DOHH2 (cell line): ENCODE results near the gene NEK10.

Experiments
- EZH2phosphoT487 ChIP-seq: fragments of 200-600 bp; sonication (generic); IDR thresholded peaks from 2 replicates; pipeline ENCODE4 v1.6.1; 2017; ENCODE audit warnings: borderline replicate concordance, mild to moderate bottlenecking, antibody characterized with exemption, low read length, moderate library complexity, mixed read lengths
- TF ChIP-seq, protein P1 (sequence below): fragments of 200-600 bp; sonication (generic); IDR thresholded peaks from one replicate; pipeline ENCODE4 v1.5.1; 2014; ENCODE audit warnings: antibody characterized with exemption, mild to moderate bottlenecking, low read depth, low read length; ENCODE audit not compliant: poor library complexity, severe bottlenecking

DNA sequence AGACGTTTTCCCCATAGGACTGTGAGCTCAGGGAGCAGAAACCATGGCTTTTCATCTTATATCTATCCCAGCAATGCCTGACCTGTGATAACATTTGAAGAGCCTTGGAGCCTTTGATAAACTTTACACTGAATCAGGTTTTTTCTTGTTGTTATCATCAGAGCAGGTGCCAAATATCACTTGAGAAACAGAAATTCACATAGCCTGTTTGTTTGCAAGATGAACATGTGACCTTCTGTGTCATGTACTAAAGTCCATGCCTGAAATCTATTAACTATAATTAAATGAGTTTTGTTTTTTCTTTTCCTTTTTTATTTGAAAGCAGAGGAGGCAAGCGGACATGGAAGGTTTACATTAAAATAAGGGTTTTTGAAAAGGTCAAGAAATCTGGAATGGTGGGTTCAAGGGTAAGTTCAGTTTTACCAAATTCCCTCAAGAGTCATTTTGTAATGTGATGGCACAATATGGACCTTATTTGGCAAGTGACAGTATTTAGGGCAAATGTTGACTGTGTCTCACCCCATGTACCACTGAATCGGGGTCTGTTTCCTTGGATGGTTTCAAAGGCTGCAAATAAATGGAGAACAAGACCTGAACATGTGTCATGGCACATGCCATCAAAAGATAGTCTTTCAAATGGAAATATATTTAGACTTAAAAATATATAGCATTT is 90.7 kb downstream of the NEK10 start:
- TF ChIP-seq, protein P1, sequence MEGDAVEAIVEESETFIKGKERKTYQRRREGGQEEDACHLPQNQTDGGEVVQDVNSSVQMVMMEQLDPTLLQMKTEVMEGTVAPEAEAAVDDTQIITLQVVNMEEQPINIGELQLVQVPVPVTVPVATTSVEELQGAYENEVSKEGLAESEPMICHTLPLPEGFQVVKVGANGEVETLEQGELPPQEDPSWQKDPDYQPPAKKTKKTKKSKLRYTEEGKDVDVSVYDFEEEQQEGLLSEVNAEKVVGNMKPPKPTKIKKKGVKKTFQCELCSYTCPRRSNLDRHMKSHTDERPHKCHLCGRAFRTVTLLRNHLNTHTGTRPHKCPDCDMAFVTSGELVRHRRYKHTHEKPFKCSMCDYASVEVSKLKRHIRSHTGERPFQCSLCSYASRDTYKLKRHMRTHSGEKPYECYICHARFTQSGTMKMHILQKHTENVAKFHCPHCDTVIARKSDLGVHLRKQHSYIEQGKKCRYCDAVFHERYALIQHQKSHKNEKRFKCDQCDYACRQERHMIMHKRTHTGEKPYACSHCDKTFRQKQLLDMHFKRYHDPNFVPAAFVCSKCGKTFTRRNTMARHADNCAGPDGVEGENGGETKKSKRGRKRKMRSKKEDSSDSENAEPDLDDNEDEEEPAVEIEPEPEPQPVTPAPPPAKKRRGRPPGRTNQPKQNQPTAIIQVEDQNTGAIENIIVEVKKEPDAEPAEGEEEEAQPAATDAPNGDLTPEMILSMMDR = no peak
- no peak for TF ChIP-seq EZH2phosphoT487
